ENCODE measurements around the gene SCN2B.

GRCh38 chr11:118151431-118151830 is 25.0 kb downstream of the SCN2B start:
- TF ChIP-seq, protein P1, sequence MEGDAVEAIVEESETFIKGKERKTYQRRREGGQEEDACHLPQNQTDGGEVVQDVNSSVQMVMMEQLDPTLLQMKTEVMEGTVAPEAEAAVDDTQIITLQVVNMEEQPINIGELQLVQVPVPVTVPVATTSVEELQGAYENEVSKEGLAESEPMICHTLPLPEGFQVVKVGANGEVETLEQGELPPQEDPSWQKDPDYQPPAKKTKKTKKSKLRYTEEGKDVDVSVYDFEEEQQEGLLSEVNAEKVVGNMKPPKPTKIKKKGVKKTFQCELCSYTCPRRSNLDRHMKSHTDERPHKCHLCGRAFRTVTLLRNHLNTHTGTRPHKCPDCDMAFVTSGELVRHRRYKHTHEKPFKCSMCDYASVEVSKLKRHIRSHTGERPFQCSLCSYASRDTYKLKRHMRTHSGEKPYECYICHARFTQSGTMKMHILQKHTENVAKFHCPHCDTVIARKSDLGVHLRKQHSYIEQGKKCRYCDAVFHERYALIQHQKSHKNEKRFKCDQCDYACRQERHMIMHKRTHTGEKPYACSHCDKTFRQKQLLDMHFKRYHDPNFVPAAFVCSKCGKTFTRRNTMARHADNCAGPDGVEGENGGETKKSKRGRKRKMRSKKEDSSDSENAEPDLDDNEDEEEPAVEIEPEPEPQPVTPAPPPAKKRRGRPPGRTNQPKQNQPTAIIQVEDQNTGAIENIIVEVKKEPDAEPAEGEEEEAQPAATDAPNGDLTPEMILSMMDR (conservative IDR thresholded peaks at IDR 0.05 in 1 of 2, IDR thresholded peaks at IDR 0.05 in 1 of 2; ENCODE audit: low read depth in 1 of 2, low read length in 2 of 2) = no peak
- TF ChIP-seq EZH2 (IDR thresholded peaks at IDR 0.05; ENCODE audit: low read length, missing control alignments) = no peak

Data from fibroblast of lung (primary cell).